Panc1 (cell line): Measurements from ENCODE around the gene TMEM238L.

Experiments used
- POLR2AphosphoS5 ChIP-seq: IDR thresholded peaks from 2 replicates; pipeline ENCODE4 v1.6.1; 2012; ENCODE audit warnings: mild to moderate bottlenecking, low read depth, low read length, moderate library complexity
- SIN3A ChIP-seq: IDR thresholded peaks from 2 replicates; pipeline ENCODE4 v1.6.1; 2012; ENCODE audit warnings: low read depth, mild to moderate bottlenecking, low read length, moderate library complexity, borderline replicate concordance; ENCODE audit not compliant: insufficient read depth
- TCF7L2 ChIP-seq: IDR thresholded peaks from 2 replicates; pipeline ENCODE4 v1.6.1; 2011; ENCODE audit warnings: mild to moderate bottlenecking, low read depth, low read length, inconsistent platforms
- TF ChIP-seq, protein P1 (sequence below): fragments of 450-650 bp; IDR thresholded peaks from 2 replicates; pipeline ENCODE4 v1.5.1; 2017; ENCODE audit warnings: mild to moderate bottlenecking
- TF ChIP-seq, protein P2 (sequence below), 2 experiments: IDR thresholded peaks; 2 replicates each; pipeline ENCODE4 v1.6.1; 2011 to 2012; ENCODE audit warnings: low read depth in 2 of 2, control low read depth in 1 of 2, low read length in 1 of 2, mild to moderate bottlenecking in 1 of 2, moderate library complexity in 1 of 2; ENCODE audit not compliant: insufficient read depth in 1 of 2

GRCh38 chr17:10768750-10769251, 35.1 kb downstream of the TMEM238L start:
- TF ChIP-seq, protein P1, sequence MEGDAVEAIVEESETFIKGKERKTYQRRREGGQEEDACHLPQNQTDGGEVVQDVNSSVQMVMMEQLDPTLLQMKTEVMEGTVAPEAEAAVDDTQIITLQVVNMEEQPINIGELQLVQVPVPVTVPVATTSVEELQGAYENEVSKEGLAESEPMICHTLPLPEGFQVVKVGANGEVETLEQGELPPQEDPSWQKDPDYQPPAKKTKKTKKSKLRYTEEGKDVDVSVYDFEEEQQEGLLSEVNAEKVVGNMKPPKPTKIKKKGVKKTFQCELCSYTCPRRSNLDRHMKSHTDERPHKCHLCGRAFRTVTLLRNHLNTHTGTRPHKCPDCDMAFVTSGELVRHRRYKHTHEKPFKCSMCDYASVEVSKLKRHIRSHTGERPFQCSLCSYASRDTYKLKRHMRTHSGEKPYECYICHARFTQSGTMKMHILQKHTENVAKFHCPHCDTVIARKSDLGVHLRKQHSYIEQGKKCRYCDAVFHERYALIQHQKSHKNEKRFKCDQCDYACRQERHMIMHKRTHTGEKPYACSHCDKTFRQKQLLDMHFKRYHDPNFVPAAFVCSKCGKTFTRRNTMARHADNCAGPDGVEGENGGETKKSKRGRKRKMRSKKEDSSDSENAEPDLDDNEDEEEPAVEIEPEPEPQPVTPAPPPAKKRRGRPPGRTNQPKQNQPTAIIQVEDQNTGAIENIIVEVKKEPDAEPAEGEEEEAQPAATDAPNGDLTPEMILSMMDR, result no peak
- TF ChIP-seq POLR2AphosphoS5, result no peak
- TF ChIP-seq, protein P2, sequence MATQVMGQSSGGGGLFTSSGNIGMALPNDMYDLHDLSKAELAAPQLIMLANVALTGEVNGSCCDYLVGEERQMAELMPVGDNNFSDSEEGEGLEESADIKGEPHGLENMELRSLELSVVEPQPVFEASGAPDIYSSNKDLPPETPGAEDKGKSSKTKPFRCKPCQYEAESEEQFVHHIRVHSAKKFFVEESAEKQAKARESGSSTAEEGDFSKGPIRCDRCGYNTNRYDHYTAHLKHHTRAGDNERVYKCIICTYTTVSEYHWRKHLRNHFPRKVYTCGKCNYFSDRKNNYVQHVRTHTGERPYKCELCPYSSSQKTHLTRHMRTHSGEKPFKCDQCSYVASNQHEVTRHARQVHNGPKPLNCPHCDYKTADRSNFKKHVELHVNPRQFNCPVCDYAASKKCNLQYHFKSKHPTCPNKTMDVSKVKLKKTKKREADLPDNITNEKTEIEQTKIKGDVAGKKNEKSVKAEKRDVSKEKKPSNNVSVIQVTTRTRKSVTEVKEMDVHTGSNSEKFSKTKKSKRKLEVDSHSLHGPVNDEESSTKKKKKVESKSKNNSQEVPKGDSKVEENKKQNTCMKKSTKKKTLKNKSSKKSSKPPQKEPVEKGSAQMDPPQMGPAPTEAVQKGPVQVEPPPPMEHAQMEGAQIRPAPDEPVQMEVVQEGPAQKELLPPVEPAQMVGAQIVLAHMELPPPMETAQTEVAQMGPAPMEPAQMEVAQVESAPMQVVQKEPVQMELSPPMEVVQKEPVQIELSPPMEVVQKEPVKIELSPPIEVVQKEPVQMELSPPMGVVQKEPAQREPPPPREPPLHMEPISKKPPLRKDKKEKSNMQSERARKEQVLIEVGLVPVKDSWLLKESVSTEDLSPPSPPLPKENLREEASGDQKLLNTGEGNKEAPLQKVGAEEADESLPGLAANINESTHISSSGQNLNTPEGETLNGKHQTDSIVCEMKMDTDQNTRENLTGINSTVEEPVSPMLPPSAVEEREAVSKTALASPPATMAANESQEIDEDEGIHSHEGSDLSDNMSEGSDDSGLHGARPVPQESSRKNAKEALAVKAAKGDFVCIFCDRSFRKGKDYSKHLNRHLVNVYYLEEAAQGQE (IDR thresholded peaks at IDR 0.05; ENCODE audit: insufficient read depth in 1 of 2, low read depth in 2 of 2, low read length in 1 of 2), result no peak
- no peak for TF ChIP-seq SIN3A
- no peak for TF ChIP-seq TCF7L2
